ENCODE measurements around the gene DNAJB6. TPM values are rescaled to one million over a fixed set of nuclear protein-coding genes. Genes with fewer than 3 reads are reported as not detected.

The DNAJB6 gene
- total RNA-seq, 1 experiment from 2014 or later = 288 TPM

DNA sequence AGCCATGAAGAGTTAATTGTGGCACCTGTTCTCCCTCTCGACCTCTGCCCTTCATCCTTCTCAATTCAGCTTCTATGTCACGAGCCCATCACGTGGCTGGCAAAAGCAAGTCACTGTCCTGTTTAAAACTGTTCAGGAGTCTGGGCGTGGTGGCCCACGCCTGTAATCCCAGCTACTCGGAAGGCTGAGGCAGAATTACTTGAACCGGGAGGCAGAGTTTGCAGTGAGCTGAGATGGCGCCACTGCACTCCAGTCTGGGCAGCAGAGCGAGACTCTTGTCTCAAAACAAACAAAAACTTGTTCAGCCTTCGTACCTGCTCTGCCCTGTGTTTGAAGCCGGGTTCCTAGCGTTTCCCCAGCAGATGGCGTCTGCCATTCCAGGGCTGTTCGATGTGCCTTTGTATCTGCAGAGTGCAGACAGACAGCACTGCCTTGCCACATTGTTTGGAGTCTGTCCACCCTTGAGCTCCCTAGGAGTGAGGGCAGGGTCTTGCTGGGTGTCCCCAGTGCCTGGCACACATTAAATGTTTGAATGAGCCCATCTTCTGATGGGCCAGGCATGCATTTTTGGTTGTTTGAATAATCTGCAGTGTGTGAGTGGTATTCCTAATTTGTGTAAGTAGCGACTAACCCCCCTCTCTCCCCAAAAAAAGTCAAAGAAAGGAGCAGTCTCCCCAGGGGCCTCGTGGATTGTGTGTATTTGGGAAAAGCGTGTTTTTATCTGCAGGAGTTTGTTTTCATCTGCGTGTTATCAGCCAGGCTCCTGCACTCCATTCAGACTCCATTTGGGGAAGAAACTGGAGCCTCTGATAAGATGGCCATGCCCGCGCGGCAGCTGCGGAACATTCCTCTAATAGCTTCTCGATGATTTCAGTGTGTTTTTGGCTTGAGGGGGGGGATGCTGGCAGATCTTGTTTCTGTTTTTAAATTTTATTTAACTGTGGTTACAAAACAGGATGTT, 61.2 kb downstream of the DNAJB6 start:
- ChIA-PET POLR2A (interaction anchor here (0.6 kb wide), 1 partner anchor 1258 kb away, joined by 3 read pairs; no protein-coding TSS in a partner anchor), CTCF (interaction anchor here (0.5 to 1.3 kb wide), 7 partner anchors 8 to 260 kb away, joined by 3 to 6 read pairs (median 4); no protein-coding TSS in a partner anchor)
- H3K36me3 Mint-ChIP-seq = peaks cover 53% of the 10 kb centered on the region
- H3K4me3 Mint-ChIP-seq = no peak overlapping the region
- DNase-seq (ENCODE audit: low spot score) = peak; percentile 62
- H3K27ac Mint-ChIP-seq = peak overlapping the region; percentile 76
- ATAC-seq = peak; percentile 72
- no peaks in the 10 kb centered on the region for H3K27me3 Mint-ChIP-seq (ENCODE audit: low read depth)
- TF ChIP-seq GTF2I (CRISPR knock-in tag; conservative IDR thresholded peaks at IDR 0.05) (no peak), ZNF121 (CRISPR knock-in tag; IDR thresholded peaks at IDR 0.05) (peak; percentile 90)
- H3K9me3 Mint-ChIP-seq = no peaks in the 10 kb centered on the region
- peaks cover 28% of the 10 kb centered on the region for H3K4me1 Mint-ChIP-seq

DNA sequence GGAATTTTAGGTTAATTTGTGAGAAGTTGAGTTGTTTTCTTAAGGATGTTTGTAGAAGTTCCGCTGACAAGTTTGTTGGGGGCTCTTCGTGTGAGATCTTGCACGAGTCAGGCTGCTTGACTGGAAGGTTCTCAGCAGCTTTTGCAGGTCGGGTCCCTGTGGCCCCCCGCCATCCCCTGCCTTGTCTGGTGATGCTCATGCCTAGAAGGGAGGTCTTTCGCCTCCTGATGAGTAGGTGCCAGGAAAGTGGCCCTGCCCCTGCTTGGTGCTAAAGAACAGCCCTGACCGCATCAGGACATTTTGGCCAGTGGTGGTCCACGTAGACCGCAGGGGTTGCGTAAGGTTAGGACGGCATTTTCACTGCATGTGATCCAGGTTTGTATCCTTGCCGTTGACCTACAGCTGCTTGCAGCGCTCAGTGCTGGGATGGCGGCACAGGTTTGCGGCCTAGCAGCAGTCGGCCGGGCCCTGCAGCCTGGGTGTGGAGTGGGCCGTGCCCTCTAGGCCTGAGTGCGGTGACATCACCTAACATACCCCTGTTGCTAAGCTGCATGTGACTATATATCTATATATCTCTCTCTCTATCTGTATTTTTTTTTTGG, 62.4 kb downstream of the DNAJB6 start:
- Mint-ChIP-seq H3K27me3 (ENCODE audit: low read depth) (no peaks in the 10 kb centered on the region), H3K36me3 (peaks cover 58% of the 10 kb centered on the region)
- CTCF ChIA-PET = no interaction called here

DNA sequence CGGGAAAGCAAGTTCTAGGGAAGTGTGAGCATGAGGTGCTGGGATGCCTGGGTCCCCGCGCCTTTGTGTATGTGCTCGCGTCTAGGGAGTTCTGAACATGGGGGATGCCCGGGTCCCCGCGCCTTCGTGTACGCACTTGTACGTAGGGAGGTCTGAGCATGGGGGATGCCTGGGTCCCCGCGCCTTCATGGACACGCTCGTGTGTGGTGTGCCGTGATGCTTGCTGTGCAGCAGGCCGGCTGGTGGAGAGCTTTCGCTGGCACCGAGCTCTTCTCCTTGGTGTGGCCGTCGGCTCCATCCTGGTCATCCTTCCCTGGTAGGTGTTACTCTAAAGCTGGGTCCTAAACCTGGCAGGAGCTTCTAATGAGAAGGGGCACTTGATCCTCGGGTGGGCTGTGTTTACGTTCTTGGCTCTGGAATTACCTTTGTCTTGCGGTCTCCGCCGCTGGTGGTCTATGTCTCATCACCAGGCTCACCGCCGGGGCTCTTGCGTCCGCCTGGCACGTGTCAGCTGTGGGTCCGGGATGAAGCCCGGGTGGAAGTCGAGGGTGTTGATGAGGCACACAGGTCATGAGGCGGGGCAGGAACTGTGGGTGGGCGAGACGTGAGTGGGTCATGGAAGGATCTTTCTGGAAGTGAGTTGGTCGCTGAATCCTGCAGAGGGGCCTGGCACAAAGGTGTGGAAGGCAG, 63.5 kb downstream of the DNAJB6 start:
- H3K36me3 Mint-ChIP-seq = peaks cover 55% of the 10 kb centered on the region
- DNase-seq (ENCODE audit: low spot score) = no peak
- TF ChIP-seq EMX1 (CRISPR knock-in tag; IDR thresholded peaks at IDR 0.05) = no peak
- TF ChIP-seq, protein P1, sequence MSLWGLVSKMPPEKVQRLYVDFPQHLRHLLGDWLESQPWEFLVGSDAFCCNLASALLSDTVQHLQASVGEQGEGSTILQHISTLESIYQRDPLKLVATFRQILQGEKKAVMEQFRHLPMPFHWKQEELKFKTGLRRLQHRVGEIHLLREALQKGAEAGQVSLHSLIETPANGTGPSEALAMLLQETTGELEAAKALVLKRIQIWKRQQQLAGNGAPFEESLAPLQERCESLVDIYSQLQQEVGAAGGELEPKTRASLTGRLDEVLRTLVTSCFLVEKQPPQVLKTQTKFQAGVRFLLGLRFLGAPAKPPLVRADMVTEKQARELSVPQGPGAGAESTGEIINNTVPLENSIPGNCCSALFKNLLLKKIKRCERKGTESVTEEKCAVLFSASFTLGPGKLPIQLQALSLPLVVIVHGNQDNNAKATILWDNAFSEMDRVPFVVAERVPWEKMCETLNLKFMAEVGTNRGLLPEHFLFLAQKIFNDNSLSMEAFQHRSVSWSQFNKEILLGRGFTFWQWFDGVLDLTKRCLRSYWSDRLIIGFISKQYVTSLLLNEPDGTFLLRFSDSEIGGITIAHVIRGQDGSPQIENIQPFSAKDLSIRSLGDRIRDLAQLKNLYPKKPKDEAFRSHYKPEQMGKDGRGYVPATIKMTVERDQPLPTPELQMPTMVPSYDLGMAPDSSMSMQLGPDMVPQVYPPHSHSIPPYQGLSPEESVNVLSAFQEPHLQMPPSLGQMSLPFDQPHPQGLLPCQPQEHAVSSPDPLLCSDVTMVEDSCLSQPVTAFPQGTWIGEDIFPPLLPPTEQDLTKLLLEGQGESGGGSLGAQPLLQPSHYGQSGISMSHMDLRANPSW (CRISPR knock-in tag; conservative IDR thresholded peaks at IDR 0.05; ENCODE audit: low read depth) = no peak
- TF ChIP-seq, protein P2, sequence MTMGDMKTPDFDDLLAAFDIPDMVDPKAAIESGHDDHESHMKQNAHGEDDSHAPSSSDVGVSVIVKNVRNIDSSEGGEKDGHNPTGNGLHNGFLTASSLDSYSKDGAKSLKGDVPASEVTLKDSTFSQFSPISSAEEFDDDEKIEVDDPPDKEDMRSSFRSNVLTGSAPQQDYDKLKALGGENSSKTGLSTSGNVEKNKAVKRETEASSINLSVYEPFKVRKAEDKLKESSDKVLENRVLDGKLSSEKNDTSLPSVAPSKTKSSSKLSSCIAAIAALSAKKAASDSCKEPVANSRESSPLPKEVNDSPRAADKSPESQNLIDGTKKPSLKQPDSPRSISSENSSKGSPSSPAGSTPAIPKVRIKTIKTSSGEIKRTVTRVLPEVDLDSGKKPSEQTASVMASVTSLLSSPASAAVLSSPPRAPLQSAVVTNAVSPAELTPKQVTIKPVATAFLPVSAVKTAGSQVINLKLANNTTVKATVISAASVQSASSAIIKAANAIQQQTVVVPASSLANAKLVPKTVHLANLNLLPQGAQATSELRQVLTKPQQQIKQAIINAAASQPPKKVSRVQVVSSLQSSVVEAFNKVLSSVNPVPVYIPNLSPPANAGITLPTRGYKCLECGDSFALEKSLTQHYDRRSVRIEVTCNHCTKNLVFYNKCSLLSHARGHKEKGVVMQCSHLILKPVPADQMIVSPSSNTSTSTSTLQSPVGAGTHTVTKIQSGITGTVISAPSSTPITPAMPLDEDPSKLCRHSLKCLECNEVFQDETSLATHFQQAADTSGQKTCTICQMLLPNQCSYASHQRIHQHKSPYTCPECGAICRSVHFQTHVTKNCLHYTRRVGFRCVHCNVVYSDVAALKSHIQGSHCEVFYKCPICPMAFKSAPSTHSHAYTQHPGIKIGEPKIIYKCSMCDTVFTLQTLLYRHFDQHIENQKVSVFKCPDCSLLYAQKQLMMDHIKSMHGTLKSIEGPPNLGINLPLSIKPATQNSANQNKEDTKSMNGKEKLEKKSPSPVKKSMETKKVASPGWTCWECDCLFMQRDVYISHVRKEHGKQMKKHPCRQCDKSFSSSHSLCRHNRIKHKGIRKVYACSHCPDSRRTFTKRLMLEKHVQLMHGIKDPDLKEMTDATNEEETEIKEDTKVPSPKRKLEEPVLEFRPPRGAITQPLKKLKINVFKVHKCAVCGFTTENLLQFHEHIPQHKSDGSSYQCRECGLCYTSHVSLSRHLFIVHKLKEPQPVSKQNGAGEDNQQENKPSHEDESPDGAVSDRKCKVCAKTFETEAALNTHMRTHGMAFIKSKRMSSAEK (CRISPR knock-in tag; IDR thresholded peaks at IDR 0.05; ENCODE audit: borderline replicate concordance) = no peak
- no peak for TF ChIP-seq ZNF121 (CRISPR knock-in tag; IDR thresholded peaks at IDR 0.05)
- no peak for TF ChIP-seq NR1H2 (CRISPR knock-in tag; IDR thresholded peaks at IDR 0.05)
- no peak for TF ChIP-seq ZBTB21 (CRISPR knock-in tag; IDR thresholded peaks at IDR 0.05; ENCODE audit: borderline replicate concordance)
- TF ChIP-seq, protein P3, sequence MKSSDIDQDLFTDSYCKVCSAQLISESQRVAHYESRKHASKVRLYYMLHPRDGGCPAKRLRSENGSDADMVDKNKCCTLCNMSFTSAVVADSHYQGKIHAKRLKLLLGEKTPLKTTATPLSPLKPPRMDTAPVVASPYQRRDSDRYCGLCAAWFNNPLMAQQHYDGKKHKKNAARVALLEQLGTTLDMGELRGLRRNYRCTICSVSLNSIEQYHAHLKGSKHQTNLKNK (CRISPR knock-in tag; IDR thresholded peaks at IDR 0.05) = no peak

More for the DNA sequence above, 62.4 kb downstream of the DNAJB6 start:
- TF ChIP-seq, protein P4, sequence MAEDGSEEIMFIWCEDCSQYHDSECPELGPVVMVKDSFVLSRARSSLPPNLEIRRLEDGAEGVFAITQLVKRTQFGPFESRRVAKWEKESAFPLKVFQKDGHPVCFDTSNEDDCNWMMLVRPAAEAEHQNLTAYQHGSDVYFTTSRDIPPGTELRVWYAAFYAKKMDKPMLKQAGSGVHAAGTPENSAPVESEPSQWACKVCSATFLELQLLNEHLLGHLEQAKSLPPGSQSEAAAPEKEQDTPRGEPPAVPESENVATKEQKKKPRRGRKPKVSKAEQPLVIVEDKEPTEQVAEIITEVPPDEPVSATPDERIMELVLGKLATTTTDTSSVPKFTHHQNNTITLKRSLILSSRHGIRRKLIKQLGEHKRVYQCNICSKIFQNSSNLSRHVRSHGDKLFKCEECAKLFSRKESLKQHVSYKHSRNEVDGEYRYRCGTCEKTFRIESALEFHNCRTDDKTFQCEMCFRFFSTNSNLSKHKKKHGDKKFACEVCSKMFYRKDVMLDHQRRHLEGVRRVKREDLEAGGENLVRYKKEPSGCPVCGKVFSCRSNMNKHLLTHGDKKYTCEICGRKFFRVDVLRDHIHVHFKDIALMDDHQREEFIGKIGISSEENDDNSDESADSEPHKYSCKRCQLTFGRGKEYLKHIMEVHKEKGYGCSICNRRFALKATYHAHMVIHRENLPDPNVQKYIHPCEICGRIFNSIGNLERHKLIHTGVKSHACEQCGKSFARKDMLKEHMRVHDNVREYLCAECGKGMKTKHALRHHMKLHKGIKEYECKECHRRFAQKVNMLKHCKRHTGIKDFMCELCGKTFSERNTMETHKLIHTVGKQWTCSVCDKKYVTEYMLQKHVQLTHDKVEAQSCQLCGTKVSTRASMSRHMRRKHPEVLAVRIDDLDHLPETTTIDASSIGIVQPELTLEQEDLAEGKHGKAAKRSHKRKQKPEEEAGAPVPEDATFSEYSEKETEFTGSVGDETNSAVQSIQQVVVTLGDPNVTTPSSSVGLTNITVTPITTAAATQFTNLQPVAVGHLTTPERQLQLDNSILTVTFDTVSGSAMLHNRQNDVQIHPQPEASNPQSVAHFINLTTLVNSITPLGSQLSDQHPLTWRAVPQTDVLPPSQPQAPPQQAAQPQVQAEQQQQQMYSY (CRISPR knock-in tag; IDR thresholded peaks at IDR 0.05) = no peak
- TF ChIP-seq CREB1 (CRISPR knock-in tag; IDR thresholded peaks at IDR 0.05) (no peak), ZNF121 (CRISPR knock-in tag; IDR thresholded peaks at IDR 0.05) (no peak), SOX15 (CRISPR knock-in tag; IDR thresholded peaks at IDR 0.05) (no peak), TEAD1 (CRISPR knock-in tag; IDR thresholded peaks at IDR 0.05) (no peak)
- TF ChIP-seq, protein P5, sequence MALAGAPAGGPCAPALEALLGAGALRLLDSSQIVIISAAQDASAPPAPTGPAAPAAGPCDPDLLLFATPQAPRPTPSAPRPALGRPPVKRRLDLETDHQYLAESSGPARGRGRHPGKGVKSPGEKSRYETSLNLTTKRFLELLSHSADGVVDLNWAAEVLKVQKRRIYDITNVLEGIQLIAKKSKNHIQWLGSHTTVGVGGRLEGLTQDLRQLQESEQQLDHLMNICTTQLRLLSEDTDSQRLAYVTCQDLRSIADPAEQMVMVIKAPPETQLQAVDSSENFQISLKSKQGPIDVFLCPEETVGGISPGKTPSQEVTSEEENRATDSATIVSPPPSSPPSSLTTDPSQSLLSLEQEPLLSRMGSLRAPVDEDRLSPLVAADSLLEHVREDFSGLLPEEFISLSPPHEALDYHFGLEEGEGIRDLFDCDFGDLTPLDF (CRISPR knock-in tag; IDR thresholded peaks at IDR 0.05) = no peak
- H3K4me3 Mint-ChIP-seq = no peak overlapping the region
- peak overlapping the region; percentile 63 for H3K27ac Mint-ChIP-seq
- POLR2A ChIA-PET = no interaction called here
- DNase-seq (ENCODE audit: low spot score) (no peak), ATAC-seq (no peak)
- peaks cover 29% of the 10 kb centered on the region for H3K4me1 Mint-ChIP-seq
- no peaks in the 10 kb centered on the region for H3K9me3 Mint-ChIP-seq

More for the DNA sequence above, 63.5 kb downstream of the DNAJB6 start:
- ChIA-PET POLR2A (no interaction called here), CTCF (interaction anchor here (1.2 kb wide), 1 partner anchor 13 kb away, joined by 3 read pairs; no protein-coding TSS in a partner anchor)
- Mint-ChIP-seq H3K4me1 (peaks cover 23% of the 10 kb centered on the region), H3K27me3 (ENCODE audit: low read depth) (no peaks in the 10 kb centered on the region), H3K9me3 (no peaks in the 10 kb centered on the region), H3K27ac (peak overlapping the region; percentile 95), H3K4me3 (no peak overlapping the region)
- ATAC-seq = no peak

All from WTC11 (cell line).